Kidney (tissue), 14 donors: Measurements from ENCODE around the gene GALNT9. TPM values are rescaled to one million over a fixed set of nuclear protein-coding genes. Genes with fewer than 3 reads are reported as not detected.
"Not testable (repeated sequence)": the region's sequence is repeated elsewhere in the genome, so short reads cannot be mapped to it uniquely, and the experiment has no call there.

Experiments used
- DNase-seq, 5 donors: peaks; one replicate each; pipeline ENCODE4 v3.0.0-alpha.2; 2013 to 2020
- FAIRE-seq: peaks from 2 replicates; lab custom pipeline; 2012; peaks lifted over from hg19 to GRCh38; lab: Jason Lieb, UNC
- H3K27ac ChIP-seq, 2 donors: one replicate each; pipeline ENCODE4 v1.7.0; 2013; ENCODE audit warnings: low read depth in 2 of 2, low read length in 2 of 2, inconsistent platforms in 1 of 2
- H3K27me3 ChIP-seq: one replicate; pipeline ENCODE4 v1.7.1; 2013; ENCODE audit warnings: low read length, inconsistent platforms; ENCODE audit not compliant: control insufficient read depth, insufficient read depth
- H3K36me3 ChIP-seq, 3 donors: one replicate each; pipeline versions ENCODE4 v1.7.0 to v1.7.1; 2013; ENCODE audit warnings: low read length in 3 of 3, control low read depth in 1 of 3, inconsistent platforms in 1 of 3; ENCODE audit not compliant: insufficient read depth in 3 of 3, control insufficient read depth in 2 of 3
- H3K4me1 ChIP-seq, 3 donors: one replicate each; pipeline versions ENCODE4 v1.7.0 to v1.7.1; 2013; ENCODE audit warnings: low read length in 3 of 3, inconsistent platforms in 1 of 3, low read depth in 1 of 3; ENCODE audit not compliant: control insufficient read depth in 2 of 3, insufficient read depth in 2 of 3
- H3K4me3 ChIP-seq, 3 donors: one replicate each; pipeline versions ENCODE4 v1.7.0 to v1.8.1; 2013; ENCODE audit warnings: low read length in 3 of 3, control low read depth in 1 of 3, inconsistent platforms in 1 of 3
- H3K9ac ChIP-seq, 3 donors: one replicate each; pipeline versions ENCODE4 v1.7.0 to v1.7.1; 2013; ENCODE audit warnings: low read length in 3 of 3, control low read depth in 1 of 3, inconsistent platforms in 1 of 3
- H3K9me3 ChIP-seq, 3 donors: one replicate each; pipeline versions ENCODE4 v1.7.0 to v1.7.1; 2013; ENCODE audit warnings: low read length in 3 of 3, control low read depth in 1 of 3, inconsistent platforms in 1 of 3; ENCODE audit not compliant: control insufficient read depth in 2 of 3, insufficient read depth in 1 of 3
- CTCF ChIP-seq: IDR thresholded peaks from 3 replicates; pipeline ENCODE4 v1.5.1; 2012; ENCODE audit warnings: mild to moderate bottlenecking, moderate library complexity, borderline replicate concordance; ENCODE audit not compliant: insufficient read depth; ENCODE audit errors: extremely low read depth
- intact Hi-C: fragments of 100-400 bp; cut with DNase I; formaldehyde crosslinking; loops from one replicate; pipeline ENCODE4 v1.11.1; 2022
- polyA plus RNA-seq: library from polyadenylated mRNA; stranded (reverse); fragments of 350-450 nt; fragmentation: Illumina TruSeq; extraction: RNeasy Lipid Tissue Mini Kit (QIAGEN cat#74804); gene quantifications from one replicate; pipeline ENCODE4 v1.2.3, GENCODE V29; 2014; ENCODE audit warnings: low read depth, low replicate concordance; ENCODE audit not compliant: insufficient read depth
- total RNA-seq: library from RNA; stranded (reverse); fragmentation: NEBNext Ultra II Directional; extraction: Animal tissue kit (Norgen Biotek cat#: 25700); gene quantifications from one replicate; pipeline ENCODE4 v1.2.1, GENCODE V29; 2021
- donor health status: control.
- donor health status: control.
- donor health status: control.
- donor health status: control.
- donor health status: control.
- donor health status: DM: yes; HTN: yes; CAD: no.
- donor health status: Normal renal cell carcinoma (clear cell type).

GALNT9 gene
- total and polyA plus RNA-seq, 2 donors from 2014 or later: 4.8 to 20.7 TPM

- H3K9me3 ChIP-seq: peaks cover 0 to 5% (median 4%) of the 10 kb centered on the region in 3 donors
- no peak for DNase-seq
- no peaks in the 10 kb centered on the region for H3K4me1 ChIP-seq
- no peak for TF ChIP-seq CTCF
- no peak overlapping the region for H3K27ac ChIP-seq
- H3K9ac ChIP-seq: no peak overlapping the region
- H3K36me3 ChIP-seq: no peaks in the 10 kb centered on the region
- H3K4me3 ChIP-seq: no peak overlapping the region
- no peaks in the 10 kb centered on the region for H3K27me3 ChIP-seq
- intact Hi-C loops: no loop called here
- FAIRE-seq: no peak
Measured at GRCh38 chr12:132196873-132197390, 132.5 kb downstream of the GALNT9 start.

GRCh38 chr12:132196038-132196872, 133.1 kb downstream of the GALNT9 start:
- Histone ChIP-seq H3K27ac (no peak overlapping the region), H3K4me1 (no peaks in the 10 kb centered on the region), H3K9me3 (peaks cover 0 to 5% (median 4%) of the 10 kb centered on the region in 3 donors), H3K36me3 (no peaks in the 10 kb centered on the region), H3K4me3 (no peak overlapping the region), H3K9ac (no peak overlapping the region), H3K27me3 (no peaks in the 10 kb centered on the region)
- TF ChIP-seq CTCF: no peak
- DNase-seq: no peak
- intact Hi-C loops: no loop called here
- FAIRE-seq: no peak

GRCh38 chr12:132195242-132195641, 134.1 kb downstream of the GALNT9 start:
- H3K9me3 ChIP-seq, H3K27me3 ChIP-seq, FAIRE-seq, H3K4me3 ChIP-seq, DNase-seq, H3K4me1 ChIP-seq, H3K9ac ChIP-seq, intact Hi-C loops, H3K27ac ChIP-seq, H3K36me3 ChIP-seq: not testable (repeated sequence)

GRCh38 chr12:132194556-132194955, 134.8 kb downstream of the GALNT9 start:
- Histone ChIP-seq H3K36me3 (no peaks in the 10 kb centered on the region), H3K9me3 (peaks cover 0 to 5% (median 4%) of the 10 kb centered on the region in 3 donors), H3K27me3 (no peaks in the 10 kb centered on the region), H3K9ac (no peak overlapping the region), H3K27ac (no peak overlapping the region), H3K4me1 (peaks cover 0 to 6% (median 5%) of the 10 kb centered on the region in 3 donors), H3K4me3 (no peak overlapping the region)
- FAIRE-seq: no peak
- intact Hi-C loops: no loop called here
- TF ChIP-seq CTCF: no peak
- DNase-seq: no peak
